Activated naive CD8-positive, alpha-beta T cell treated with anti-CD3 and anti-CD28 coated beads, Interleukin-2, amount 10 ng/mL, durations not matched to agents 7 days and 5 days (primary cell): Measurements from ENCODE around the gene ATPAF1. TPM values are rescaled to one million over a fixed set of nuclear protein-coding genes. Genes with fewer than 3 reads are reported as not detected.

Experiments used
- total RNA-seq, 2 experiments: library from RNA; stranded (reverse); gene quantifications; one replicate each; pipeline ENCODE4 v1.2.3, GENCODE V29; 2021

The ATPAF1 gene
- total RNA-seq, 2 experiments from 2014 or later, result 43.3 to 45.4 TPM

Other genes with a start within 250 kb of the ATPAF1 start
- gene DMBX1, start 178.5 kb downstream of the ATPAF1 start, total RNA-seq, result under 1 TPM in 1 of 2 experiments, not detected in 1; 0.11 TPM
- not detected for gene KNCN, start 116.7 kb downstream of the ATPAF1 start, total RNA-seq
- 10 to 100 TPM; 65.4 to 70.2 TPM for gene MKNK1, start 64.1 kb downstream of the ATPAF1 start, total RNA-seq
- gene MOB3C, start 51.6 kb downstream of the ATPAF1 start, total RNA-seq, result 10 to 100 TPM; 21.0 to 23.8 TPM
- not detected for gene TEX38, start 3.5 kb upstream of the ATPAF1 start, total RNA-seq
- 10 to 100 TPM; 77.4 to 84.2 TPM for gene EFCAB14, start 50.8 kb upstream of the ATPAF1 start, total RNA-seq
- not detected for gene CYP4B1, start 130.7 kb upstream of the ATPAF1 start, total RNA-seq